Measurements from ENCODE around the gene PLD3.

DNA sequence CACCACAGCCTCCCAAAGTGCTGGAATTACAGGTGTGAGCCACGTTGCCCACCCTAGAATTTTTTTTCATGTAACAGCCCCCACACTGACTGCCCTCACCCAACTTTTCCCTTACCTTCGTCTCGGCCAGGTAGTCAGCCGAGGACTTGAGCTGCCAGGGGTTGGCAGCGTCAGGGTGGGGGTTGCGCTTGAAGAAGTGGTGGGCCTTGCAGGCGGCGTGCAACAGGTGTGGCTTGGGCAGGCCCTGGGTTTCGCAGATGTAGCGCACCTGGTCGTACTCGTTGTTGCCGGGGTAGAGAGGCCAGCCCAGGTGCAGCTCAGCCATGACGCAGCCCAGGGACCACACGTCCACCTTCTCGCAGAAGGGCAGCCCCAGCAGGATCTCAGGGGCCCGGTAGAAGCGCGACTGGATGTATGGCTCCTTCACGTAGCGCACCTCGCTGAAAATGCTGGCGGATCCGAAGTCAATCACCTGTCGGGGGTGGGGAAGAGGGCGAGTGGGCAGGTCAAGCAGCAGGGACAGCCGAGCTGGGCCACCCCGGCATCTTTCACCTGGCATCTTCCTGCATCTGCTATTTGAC is 35.3 kb downstream of the PLD3 start:
- no peak for TF ChIP-seq POLR2A (IDR thresholded peaks at IDR 0.05; ENCODE audit: extremely low read depth, insufficient read length)
- TF ChIP-seq, protein P1, sequence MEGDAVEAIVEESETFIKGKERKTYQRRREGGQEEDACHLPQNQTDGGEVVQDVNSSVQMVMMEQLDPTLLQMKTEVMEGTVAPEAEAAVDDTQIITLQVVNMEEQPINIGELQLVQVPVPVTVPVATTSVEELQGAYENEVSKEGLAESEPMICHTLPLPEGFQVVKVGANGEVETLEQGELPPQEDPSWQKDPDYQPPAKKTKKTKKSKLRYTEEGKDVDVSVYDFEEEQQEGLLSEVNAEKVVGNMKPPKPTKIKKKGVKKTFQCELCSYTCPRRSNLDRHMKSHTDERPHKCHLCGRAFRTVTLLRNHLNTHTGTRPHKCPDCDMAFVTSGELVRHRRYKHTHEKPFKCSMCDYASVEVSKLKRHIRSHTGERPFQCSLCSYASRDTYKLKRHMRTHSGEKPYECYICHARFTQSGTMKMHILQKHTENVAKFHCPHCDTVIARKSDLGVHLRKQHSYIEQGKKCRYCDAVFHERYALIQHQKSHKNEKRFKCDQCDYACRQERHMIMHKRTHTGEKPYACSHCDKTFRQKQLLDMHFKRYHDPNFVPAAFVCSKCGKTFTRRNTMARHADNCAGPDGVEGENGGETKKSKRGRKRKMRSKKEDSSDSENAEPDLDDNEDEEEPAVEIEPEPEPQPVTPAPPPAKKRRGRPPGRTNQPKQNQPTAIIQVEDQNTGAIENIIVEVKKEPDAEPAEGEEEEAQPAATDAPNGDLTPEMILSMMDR (IDR thresholded peaks at IDR 0.05; ENCODE audit: low read depth, low read length) = no peak
- TF ChIP-seq, protein P2, sequence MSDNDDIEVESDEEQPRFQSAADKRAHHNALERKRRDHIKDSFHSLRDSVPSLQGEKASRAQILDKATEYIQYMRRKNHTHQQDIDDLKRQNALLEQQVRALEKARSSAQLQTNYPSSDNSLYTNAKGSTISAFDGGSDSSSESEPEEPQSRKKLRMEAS (IDR thresholded peaks at IDR 0.05; ENCODE audit: low read depth, low read length) = no peak
